Inflammatory macrophage treated with lipopolysaccharide for 4 hours (primary cell): ENCODE measurements around the gene P4HB.

Experiments used
- DNase-seq: peaks from one replicate; pipeline ENCODE4 v3.0.0-alpha.2; 2020

The P4HB gene

GRCh38 chr17:81867170-81867990, 7.0 kb upstream of the P4HB start:
- no peak for DNase-seq

- DNase-seq = no peak
These were observed 6.3 kb upstream of the P4HB start for GRCh38 chr17:81866440-81867169.

GRCh38 chr17:81865733-81866439, 5.6 kb upstream of the P4HB start:
- DNase-seq = no peak

DNA sequence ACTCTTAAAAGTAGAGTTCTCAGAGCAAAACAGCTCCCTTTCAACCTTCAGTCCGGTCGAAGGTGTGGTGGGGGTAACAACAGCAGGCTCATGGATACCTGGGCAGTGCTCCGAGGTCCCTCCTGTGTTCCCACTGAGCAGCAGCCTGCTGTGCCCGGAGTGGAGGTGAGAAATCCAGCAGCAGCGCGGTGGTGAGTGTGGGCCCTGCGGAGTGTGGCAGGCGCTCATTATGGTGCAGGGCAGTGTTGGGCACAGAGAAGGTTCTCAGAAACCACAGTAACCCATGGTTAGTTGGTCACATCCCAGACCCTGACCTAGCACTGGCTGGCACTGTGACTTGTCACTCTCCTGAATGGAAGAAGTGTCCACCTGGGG, 5.0 kb upstream of the P4HB start:
- no peak for DNase-seq

DNA sequence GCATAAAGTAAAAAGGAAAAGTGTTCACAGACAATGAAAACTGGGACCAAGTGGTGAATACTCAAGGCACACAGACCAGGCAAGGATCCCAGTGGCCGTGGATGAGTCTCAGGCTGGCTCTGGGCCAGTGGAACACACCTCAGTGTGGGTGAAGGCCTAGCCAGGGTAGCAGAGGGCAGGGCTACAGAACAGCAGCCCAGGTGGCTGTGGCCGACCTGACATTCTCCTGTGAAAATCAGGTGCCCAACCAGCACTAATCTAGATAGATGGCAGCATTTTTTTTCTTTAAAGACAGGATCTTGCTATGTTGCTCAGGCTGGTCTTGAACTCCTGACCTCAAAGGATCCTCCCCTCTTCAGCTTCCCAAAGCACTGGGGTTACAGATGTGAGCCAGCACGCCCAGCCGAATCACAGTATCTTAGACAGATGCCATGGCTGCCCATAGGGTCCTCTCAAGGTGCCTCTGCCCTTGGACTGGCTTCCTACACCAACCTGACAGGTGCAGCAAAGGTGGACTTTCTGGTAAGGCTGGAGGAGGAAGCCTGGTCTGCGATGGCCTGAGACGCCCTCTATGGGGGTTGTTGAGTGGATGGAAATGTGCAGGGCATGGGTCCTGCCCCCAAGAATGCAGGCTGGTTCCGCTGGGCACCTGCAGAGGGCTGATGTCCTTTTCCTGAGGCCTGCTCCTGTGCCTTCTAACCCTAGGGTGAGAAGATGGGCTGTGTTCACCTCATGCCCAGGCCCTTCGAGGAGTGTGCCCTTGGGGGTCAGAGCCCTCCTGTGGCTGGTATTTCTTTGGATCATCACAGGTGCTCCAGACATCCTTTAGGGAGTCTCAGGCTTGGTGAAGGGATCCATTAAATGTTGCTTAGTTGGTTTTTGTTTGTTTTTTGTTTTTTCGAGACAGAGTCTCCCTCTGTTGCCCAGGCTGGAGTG, 3.8 kb upstream of the P4HB start:
- no peak for DNase-seq

DNA sequence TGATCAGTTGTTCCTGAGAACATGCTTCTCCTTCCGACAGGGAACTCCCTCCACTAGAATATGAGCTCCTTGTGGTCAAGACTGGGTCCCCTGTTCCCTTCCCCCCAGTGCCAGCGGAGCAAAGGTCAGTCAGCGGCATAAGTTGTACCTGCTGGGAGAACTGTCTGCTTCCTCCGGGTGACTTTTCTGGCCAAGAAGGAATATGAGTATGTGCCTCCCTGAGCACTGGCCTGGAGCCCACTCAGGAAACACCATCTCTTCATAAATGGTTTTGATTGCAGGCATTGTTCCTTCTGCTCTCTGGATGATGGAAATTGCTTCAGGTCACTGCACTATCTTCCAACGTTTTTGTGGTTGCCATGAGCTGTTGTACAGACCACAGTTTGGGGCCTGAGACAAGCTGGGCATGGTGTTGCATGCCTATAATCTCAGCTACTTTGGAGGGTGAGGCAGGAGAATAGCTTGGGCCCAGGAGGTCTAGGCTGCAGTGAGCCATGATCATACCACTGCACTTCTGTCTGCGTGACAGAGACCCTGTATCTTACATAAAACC, 2.9 kb upstream of the P4HB start:
- DNase-seq = no peak

DNA sequence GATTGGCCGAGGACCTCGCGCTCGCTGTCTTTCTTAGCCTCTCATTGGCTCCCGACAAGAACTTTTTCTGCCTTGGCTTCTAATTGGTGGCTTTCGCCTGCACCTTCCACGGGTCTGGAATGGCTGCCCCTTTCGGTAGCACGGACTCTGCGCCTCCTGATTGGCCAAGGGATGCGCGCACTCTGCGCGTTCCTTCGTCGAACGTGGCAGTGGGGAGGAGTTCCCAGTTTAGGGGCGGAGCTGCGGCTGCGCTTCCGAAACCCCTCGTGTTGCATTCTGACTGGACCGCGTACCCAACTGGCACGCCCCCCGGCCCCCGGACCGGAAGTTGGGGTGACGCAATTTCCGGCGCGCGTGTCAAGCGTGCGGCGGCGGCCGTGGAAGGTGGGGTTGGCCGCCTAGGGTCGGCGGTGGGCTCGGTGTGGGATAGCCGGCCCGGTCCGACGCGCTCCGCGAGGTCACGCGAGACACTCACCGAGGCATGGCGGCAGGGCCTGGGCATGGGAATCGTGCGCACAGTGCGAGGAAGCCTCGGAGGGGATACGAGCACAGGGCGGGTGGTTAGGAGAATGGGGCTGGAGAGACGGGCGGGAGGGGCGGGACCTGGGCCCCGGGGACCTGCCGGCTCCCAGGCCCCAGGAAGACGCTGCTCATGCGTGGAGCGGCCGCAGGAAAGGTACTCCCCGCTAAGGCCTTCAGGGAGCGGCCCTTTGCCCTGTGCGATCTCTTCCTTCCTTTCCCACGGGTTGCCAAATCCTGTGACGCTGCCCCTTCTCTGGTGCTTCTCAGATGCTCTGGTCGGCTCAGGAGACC, 627 bp upstream of the P4HB start:
- peak; percentile 100 for DNase-seq

- peak; percentile 28 for DNase-seq
These were observed 1.1 kb downstream of the P4HB start for GRCh38 chr17:81858967-81859905.

DNA sequence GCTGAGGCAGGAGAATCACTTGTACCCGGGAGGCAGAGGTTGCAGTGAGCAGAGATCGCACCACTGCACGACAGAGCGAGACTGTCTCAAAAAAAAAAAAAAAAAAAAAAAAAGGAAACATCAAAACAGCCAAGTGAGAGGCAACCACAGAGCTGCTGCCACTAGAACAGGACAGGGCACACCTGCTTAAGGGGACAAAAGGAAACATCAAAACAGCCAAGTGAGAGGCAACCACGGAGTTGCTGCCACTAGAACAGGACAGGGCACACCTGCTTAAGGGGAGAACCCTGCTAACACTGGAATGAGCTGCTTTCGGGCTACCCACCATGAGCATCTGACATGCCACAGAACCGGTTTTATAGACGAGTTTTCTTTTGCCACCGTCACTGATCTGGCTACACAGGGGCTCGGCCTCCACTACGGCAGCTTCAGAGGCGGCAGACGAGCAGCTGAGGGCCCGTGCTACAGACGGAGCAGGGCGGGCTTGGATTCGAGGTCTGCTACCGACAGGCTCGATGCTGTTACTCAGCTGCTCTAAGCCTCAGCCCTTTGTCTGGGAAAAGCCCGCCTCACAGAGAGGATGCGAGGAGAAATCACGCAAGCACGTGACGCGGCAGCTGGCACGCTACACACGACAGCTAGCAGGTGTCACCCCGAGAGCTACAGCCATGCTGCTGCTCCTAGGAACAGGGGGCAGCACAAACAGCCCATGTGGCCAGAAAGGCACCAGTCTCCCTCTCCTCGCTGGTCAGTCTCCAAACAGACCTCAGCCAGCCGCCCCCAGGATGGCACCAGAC, 2.0 kb downstream of the P4HB start:
- no peak for DNase-seq

- no peak for DNase-seq
These were observed 5.2 kb downstream of the P4HB start for GRCh38 chr17:81854974-81855774.

- no peak for DNase-seq
These were observed 8.1 kb downstream of the P4HB start for GRCh38 chr17:81852237-81852636.

DNA sequence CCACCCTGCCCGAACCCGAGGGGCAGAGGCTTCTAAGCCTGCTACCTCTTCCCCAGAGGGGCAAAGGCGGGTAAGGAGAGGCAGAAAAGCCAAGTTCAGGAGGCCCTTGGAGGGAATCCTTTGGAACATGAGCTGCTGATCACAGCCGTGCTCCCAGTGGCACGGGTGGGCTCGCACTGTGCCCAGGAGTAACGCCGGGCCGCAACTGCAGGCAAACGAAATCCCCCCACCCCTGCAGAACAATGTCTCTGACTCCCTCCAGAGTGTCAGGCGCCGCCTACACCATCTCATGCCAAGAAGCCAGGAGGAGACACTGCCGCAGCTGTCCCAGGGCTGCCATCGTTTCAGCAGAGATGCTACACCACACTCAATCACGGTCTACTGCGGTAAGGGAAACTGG, 8.9 kb downstream of the P4HB start:
- no peak for DNase-seq

DNA sequence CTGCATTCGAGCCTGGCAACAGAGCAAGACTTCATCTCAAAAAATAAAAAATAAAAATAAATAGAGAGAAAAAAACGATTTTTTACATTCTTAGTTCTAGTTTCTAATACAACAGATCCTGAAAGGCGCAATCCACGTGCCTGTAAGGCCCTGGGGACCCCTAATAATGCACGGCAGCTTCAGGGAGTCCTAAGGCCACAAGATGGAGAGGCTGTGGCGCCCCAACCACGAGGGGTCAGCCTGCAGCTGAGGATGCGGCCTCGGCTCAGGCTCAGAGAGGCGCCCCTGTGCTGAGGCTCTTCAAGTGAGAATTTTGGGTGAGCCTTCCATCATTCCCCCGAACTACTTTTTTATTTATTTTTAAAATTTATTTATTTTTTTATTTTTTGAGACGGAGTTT, 10.9 kb downstream of the P4HB start:
- no peak for DNase-seq

- DNase-seq = no peak
These were observed 13.3 kb downstream of the P4HB start for GRCh38 chr17:81846743-81847689.

GRCh38 chr17:81845881-81846742, 14.2 kb downstream of the P4HB start:
- no peak for DNase-seq

GRCh38 chr17:81845361-81845760, 15.0 kb downstream of the P4HB start:
- DNase-seq = no peak
